GM18508 (cell line): ENCODE measurements around the gene SORCS2.
"Not testable (repeated sequence)": the region's sequence is repeated elsewhere in the genome, so short reads cannot be mapped to it uniquely, and the experiment has no call there.

Experiments
- ATAC-seq: cut with Tn5 transposase; IDR thresholded peaks from one replicate; pipeline ENCODE4 v1.9.1; 2021; ENCODE audit warnings: moderate number of reproducible peaks; ENCODE audit not compliant: insufficient read depth, unreplicated experiment

Gene SORCS2

DNA sequence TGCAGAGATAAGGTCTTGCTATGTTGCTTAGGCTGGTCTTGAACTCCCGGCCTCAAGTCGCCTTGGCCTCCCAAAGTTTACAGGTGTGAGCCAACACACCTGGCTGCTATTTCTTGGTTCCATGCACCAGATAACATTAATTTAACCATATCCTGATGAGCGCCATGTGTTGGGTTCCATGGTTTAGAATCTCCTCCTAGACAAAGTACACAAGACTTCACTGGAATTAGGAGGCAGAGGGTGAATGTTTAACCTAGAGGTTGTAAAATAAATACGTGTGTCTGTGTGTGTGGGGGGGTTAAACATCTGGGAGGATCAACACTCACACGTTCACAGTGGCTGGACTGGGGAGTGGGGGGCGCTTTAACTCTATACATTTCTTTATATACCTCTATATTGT lies 32.4 kb upstream of the SORCS2 start:
- ATAC-seq: no peak

DNA sequence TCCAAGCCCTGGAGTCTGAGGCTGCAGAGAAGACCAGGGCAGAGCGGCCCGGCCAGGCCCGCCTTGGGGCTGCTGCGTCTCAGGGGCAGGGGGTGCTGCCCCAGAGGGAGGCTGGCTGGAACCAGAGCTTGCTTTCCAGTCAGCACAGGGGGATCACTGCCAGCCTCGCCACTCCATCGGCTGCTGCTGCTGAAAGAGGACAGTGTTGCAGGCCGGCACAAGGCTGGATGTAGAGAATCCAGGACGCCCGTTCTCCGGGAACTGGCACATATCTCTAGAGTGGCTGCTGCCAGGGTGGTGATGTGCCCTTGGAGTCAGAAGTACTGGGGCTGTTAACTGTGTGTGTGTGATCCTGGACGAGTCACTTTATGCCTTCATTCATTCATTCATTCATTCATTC lies 31.9 kb upstream of the SORCS2 start:
- ATAC-seq: no peak

GRCh38 chr4:7160951-7161440 lies 31.3 kb upstream of the SORCS2 start:
- no peak for ATAC-seq

GRCh38 chr4:7161721-7162214 lies 30.6 kb upstream of the SORCS2 start:
- ATAC-seq: no peak

- ATAC-seq: not testable (repeated sequence)
These were observed 27.1 kb upstream of the SORCS2 start for GRCh38 chr4:7165056-7165873.

- ATAC-seq: no peak
These were observed 26.5 kb upstream of the SORCS2 start for GRCh38 chr4:7165874-7166201.

- no peak for ATAC-seq
These were observed 26.1 kb upstream of the SORCS2 start for GRCh38 chr4:7166237-7166636.

GRCh38 chr4:7166981-7167700 lies 25.2 kb upstream of the SORCS2 start:
- no peak for ATAC-seq

- no peak for ATAC-seq
These were observed 24.6 kb upstream of the SORCS2 start for GRCh38 chr4:7167706-7168105.

DNA sequence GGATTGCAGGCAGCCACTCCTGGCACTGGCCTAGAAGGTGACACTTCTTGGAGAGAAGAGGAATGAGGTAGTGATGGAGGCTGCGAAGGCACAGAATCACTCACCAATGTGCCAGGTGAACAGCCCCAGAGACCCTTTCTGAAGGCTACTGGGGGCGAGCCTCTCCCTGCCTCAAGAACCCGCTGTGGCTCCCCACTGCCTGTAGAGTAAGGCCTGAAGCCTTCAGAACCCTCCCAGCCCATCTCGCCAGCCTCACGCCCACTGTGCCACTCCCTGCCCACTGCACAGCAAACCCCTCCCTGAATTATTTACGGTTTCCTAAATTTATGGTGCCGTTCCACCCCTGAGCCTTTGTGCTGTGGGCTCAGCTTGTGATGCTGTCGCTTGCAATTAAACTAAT lies 24.2 kb upstream of the SORCS2 start:
- no peak for ATAC-seq

- ATAC-seq: no peak
These were observed 23.2 kb upstream of the SORCS2 start for GRCh38 chr4:7169134-7169533.

DNA sequence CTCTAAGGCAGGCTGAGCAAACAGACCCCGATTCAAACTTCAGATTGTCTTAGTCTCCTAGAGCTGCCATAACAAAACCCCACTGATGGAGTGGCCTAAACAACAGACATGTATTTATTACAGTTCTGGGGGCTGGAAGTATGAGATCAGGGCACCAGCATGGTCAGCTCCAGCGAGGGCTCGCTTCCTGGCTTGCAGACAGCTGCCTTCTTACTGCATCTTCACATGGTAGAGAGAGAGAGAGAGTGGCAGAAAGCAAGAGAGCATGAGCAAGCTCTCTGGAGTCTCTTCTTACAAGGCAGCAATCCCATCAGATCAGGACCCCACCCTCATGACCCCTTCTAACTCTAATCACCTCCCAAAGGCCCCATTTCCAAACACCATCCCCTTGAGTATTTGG lies 22.3 kb upstream of the SORCS2 start:
- ATAC-seq: no peak

DNA sequence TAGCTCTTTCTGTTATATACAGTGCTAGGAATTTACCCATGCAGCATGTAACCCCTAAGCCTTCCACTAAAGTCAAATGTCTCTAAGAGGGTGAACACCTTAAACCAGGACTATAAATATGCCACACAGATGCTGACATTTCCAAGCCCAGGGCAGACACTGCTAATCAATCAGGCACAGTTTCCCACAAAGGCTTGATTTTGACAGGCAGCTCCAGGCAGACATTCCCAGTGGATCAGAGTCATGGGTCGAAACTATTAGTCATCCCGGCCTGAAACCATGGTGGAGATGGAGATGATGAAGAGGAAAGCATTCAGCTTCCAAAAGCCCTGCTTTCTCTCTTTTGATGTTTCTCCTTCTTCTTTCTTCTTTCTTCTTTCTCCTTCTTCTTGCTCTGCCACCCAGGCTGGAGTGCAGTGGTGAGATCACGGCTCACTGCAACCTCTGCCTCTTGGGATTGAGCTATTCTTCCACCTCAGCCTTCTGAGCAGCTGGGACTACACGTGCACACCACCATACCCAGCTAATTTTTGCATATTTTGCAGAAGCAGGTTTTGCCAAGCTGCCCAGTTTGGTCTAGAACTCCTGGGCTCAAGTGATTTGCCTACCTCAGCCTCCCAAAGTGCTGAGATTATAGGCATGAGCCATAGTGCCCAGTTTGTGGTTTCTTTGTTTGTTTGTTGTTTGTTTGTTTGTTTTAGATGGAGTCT lies 21.0 kb upstream of the SORCS2 start:
- no peak for ATAC-seq

GRCh38 chr4:7172508-7172907 lies 19.8 kb upstream of the SORCS2 start:
- no peak for ATAC-seq

DNA sequence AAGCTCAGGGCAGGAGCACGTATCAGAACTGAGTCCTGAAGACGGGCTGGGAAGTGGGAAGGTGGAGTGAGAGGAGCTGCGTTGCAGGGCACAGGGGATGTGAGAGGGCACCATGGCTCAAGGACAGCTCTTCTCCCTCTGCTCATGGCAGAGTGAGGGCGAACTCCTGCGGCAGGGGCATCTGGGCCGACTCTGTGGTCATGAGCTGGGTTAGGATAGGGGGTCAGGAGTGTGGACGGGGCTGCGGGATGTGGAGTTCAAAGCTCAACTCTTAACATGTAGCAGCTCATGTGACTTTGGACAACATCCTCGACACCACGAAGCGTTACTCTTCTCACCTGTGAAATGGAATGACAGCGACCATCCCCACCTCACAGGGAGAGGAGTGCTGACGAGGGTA lies 19.4 kb upstream of the SORCS2 start:
- no peak for ATAC-seq

DNA sequence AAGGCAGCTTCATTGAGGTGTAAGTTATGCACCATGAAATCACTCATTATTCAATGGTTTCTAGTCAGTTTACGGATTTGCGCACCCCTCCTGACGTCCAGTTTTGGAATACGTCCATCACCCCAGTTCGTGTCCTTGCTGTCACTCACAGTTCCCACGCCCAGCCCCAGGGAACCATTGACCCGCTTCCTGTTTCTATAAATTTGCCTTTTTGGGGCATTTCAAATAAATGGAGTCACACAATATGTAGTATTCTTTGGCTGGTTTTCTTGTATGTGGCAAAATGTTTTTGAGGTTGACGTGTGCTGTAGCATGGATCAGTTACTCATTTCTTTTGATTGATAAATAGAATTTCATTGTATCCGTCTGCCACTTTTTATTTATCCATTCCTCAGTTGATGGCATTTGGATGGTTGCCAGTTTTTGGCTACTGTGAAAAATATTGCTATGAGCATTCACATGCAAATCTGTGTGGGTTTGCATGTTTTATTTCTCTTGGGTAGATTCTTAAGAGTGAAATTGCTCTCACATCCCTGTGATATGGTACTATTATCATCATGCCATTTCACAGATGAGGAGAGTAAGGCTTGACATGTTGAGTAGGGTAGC lies 18.4 kb upstream of the SORCS2 start:
- no peak for ATAC-seq

DNA sequence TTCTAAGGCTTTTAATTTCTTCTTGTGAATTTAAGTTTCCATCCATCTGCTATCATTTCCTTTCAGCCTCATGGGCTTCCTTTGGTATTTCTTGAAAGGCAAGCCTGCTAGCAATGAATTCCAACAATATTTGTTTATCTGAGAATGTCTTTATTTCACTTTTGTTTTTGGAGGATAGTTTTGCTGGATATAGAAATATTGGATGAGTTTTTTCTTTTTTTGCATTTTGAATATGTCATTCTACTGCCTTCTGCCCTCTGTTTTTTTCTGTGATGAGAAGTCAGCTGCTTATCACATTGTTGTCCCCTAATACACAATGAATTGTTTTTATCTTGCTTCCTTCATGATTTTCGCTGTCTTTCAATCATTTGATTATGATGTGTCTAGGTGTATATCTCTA lies 13.2 kb upstream of the SORCS2 start:
- ATAC-seq: no peak

DNA sequence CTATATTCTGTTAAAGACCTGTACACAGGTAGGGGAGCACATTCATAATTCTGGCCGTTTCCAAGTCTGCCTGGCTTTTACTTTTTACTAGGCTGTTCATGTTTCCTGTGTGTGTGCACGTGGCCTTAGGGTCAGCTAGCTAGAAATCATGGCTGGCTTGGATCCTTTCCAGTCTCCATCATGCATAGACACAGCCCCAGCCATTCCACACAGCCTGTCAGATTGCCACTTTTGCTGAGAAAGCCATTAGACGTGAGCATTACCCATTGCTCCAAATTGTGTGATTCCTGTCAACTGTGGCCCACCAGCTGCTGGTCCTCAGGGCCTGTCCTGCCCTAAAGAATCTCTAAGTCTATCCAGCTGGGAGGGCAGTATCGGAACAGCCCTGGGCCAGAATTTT lies 11.4 kb upstream of the SORCS2 start:
- no peak for ATAC-seq

- no peak for ATAC-seq
These were observed 9.7 kb upstream of the SORCS2 start for GRCh38 chr4:7182616-7183015.

DNA sequence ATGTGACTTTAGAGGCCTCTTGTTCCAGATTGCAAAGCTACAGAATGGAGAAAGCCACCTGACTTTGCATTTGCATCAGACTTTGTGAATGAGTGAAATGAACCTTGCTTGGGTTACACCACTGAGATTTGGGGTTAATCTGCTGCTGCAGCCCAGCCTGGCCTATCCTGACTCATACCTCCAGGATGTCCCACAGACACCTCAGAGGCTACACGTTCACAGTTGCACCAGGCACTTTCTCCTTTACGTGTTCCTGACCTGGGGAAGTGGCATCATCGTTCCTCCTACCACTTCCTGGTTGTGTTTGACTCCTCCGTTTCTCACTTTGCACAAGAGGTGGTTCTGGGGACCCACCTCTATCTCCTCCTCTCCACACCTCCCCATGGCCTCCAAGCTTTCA lies 9.2 kb upstream of the SORCS2 start:
- ATAC-seq: no peak
